ENCODE data around the gene ARHGEF7. TPM values are rescaled to one million over a fixed set of nuclear protein-coding genes. Genes with fewer than 3 reads are reported as not detected.
A peak's percentile ranks its signal among the peaks of the same experiment; 100 is the strongest.

The ARHGEF7 gene
- total RNA-seq, 1 donor from 2014 or later = 95.7 TPM

DNA sequence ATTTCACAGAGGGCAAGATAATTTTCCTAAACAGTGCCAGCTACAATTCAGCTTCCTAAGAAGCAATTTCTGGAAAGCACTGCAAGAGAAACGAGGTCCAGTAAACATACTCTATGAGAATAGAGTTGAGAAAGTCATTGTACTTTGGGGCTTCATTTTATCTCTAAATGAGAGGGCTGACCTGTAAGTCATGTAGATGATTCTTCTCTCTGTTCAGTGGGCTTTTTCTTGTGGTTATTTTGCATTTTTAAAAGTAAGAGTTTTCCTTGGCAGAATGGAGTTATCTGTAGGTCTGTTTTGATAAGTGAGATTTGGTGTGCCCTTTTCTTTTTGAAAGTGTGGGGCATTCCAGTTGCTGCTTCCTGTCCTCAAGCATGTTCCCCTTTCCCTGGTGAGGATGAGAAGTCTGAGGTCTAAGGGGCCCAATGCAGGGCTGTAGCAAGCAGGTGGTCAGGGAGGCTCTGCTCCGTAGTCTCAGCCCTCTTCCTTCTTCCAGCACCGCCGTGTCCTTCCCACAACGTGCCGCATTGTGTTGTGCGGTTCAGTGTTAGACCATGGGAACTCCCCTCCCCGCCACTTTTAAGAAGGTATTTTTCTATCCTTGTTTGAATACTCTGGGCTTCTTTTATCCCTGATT is 86.3 kb downstream of the ARHGEF7 start:
- H3K4me1 Mint-ChIP-seq = peaks cover 86% of the 10 kb centered on the region
- H3K27ac Mint-ChIP-seq = peak overlapping the region; percentile 73

DNA sequence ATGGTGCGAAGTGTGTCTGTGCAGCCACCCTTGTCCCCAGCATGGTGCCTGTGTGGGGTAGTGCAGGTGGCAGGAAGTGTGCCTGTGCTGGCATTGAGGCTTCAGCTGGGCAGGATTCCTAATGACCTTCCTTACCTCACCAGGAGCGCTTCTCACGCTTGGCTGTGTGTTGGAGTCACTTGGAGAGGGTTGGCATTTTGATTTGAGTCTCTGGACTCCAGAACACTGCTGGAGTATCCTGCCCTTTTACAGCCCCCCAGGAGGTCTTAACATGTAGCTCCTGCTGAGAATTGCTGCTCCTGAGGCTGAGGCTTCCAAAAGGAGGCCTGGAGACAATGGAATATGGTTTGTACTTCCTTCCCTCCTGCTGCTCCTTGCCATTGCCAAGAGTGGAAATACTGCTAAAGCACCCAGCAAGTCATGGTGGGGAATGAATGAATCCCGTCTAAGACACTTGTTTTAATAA is 87.1 kb downstream of the ARHGEF7 start:
- Mint-ChIP-seq H3K36me3 (ENCODE audit: low read depth) (peaks cover 47% of the 10 kb centered on the region), H3K27ac (peak overlapping the region; percentile 74), H3K4me1 (peaks cover 85% of the 10 kb centered on the region), H3K4me3 (peak overlapping the region; percentile 33), H3K9me3 (no peaks in the 10 kb centered on the region), H3K27me3 (no peaks in the 10 kb centered on the region)
- TF ChIP-seq, protein P1, sequence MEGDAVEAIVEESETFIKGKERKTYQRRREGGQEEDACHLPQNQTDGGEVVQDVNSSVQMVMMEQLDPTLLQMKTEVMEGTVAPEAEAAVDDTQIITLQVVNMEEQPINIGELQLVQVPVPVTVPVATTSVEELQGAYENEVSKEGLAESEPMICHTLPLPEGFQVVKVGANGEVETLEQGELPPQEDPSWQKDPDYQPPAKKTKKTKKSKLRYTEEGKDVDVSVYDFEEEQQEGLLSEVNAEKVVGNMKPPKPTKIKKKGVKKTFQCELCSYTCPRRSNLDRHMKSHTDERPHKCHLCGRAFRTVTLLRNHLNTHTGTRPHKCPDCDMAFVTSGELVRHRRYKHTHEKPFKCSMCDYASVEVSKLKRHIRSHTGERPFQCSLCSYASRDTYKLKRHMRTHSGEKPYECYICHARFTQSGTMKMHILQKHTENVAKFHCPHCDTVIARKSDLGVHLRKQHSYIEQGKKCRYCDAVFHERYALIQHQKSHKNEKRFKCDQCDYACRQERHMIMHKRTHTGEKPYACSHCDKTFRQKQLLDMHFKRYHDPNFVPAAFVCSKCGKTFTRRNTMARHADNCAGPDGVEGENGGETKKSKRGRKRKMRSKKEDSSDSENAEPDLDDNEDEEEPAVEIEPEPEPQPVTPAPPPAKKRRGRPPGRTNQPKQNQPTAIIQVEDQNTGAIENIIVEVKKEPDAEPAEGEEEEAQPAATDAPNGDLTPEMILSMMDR (IDR thresholded peaks at IDR 0.05) = no peak
- ChIA-PET POLR2A (interaction anchor here (1.0 to 3.0 kb wide), 3 partner anchors 17 to 487 kb away, joined by 4 to 21 read pairs (median 6); partner anchors contain the start of gene ANKRD10), CTCF (interaction anchor here (1.4 to 1.6 kb wide), 2 partner anchors 15 to 17 kb away, joined by 4 to 5 read pairs; no protein-coding TSS in a partner anchor)
- ATAC-seq (ENCODE audit: low read depth) (no peak), DNase-seq (no peak)
- intact Hi-C loops (cut with micrococcal nuclease) = loop anchor here (1.0 to 5.0 kb wide), 4 partner anchors 15 to 285 kb away; partner anchors contain the start of gene ANKRD10

More for the DNA sequence above, 86.3 kb downstream of the ARHGEF7 start:
- ChIA-PET CTCF (no interaction called here), POLR2A (interaction anchor here (1.0 kb wide), 1 partner anchor 486 kb away, joined by 4 read pairs; no protein-coding TSS in a partner anchor)
- DNase-seq (no peak), ATAC-seq (ENCODE audit: low read depth) (peak; percentile 17)
- H3K27me3 Mint-ChIP-seq = no peaks in the 10 kb centered on the region
- intact Hi-C loops (cut with micrococcal nuclease) = loop anchor here (5.0 kb wide), 2 partner anchors 89 to 284 kb away; partner anchors contain the start of gene ANKRD10
- peaks cover 47% of the 10 kb centered on the region for H3K36me3 Mint-ChIP-seq (ENCODE audit: low read depth)
- H3K9me3 Mint-ChIP-seq = no peaks in the 10 kb centered on the region
- TF ChIP-seq, protein P1 (IDR thresholded peaks at IDR 0.05) = no peak
- H3K4me3 Mint-ChIP-seq = peak overlapping the region; percentile 26

DNA sequence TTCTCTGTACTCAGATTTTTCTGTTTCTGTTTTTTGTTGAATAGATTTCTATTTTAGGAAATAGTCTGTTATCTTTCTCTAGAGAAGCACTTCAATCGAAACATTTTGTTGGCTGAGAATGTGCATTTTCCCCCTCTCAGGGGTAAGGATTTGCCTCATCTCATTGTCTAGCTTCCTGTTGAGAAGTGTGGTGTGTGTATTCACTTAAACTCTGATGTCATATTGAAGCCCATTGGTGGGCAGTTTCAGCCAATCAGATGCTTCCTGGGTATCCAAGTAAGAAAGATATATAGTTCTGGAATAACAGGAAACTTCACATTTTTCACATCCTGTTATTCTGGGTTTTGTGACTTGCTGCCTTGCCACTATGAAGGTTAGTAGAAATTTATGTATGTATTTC is 87.6 kb downstream of the ARHGEF7 start:
- DNase-seq (no peak), ATAC-seq (ENCODE audit: low read depth) (peak; percentile 49)
- CTCF ChIA-PET = interaction anchor here (1.4 to 1.6 kb wide), 2 partner anchors 14 to 18 kb away, joined by 4 to 5 read pairs; no protein-coding TSS in a partner anchor
- H3K36me3 Mint-ChIP-seq (ENCODE audit: low read depth) = peaks cover 47% of the 10 kb centered on the region
- no peaks in the 10 kb centered on the region for H3K27me3 Mint-ChIP-seq
- intact Hi-C loops (cut with micrococcal nuclease) = loop anchor here (1.0 to 5.0 kb wide), 4 partner anchors 14 to 285 kb away; partner anchors contain the start of gene ANKRD10
- peak overlapping the region; percentile 74 for H3K27ac Mint-ChIP-seq
- peak overlapping the region; percentile 28 for H3K4me3 Mint-ChIP-seq
- TF ChIP-seq, protein P1 (IDR thresholded peaks at IDR 0.05) = no peak
- H3K9me3 Mint-ChIP-seq = no peaks in the 10 kb centered on the region
- POLR2A ChIA-PET = interaction anchor here (1.2 to 3.0 kb wide), 2 partner anchors 18 to 288 kb away, joined by 6 to 21 read pairs; partner anchors contain the start of gene ANKRD10
- H3K4me1 Mint-ChIP-seq = peaks cover 87% of the 10 kb centered on the region

DNA sequence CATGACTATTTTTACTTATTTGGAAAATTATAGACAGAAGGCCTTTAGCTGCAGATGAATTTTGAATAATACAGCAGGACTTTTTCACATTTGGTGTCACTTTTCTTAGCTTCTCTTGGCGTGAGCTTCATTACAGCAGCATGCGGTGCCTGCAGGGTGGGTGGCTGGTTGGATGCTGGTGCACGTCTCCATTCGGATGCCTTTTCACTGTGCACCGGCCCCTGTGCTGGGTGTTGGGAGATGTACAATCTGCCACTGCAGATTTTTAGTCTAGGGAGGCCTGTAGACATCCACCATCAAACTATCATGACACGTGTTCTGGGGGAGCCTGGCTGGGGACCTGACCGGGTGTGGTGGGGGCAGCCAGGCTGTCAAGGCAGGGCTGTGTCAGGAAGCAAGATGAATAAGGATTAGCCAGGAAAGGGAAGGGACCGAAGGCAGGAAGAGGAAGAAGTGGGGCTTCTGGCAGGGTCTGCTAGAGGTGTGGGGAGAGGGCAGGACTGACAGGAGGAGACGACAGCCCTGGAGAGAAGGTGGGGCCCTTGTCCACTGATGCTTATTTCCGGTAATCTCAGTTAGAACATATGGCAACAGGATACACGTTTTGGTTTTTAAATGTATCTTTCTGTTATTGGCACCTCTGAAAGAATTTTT is 88.8 kb downstream of the ARHGEF7 start:
- POLR2A ChIA-PET = interaction anchor here (0.6 to 3.0 kb wide), 2 partner anchors 12 to 19 kb away, joined by 4 to 21 read pairs; no protein-coding TSS in a partner anchor
- TF ChIP-seq, protein P1 (IDR thresholded peaks at IDR 0.05) = no peak
- CTCF ChIA-PET = interaction anchor here (0.8 to 2.0 kb wide), 5 partner anchors 10 to 136 kb away, joined by 3 to 8 read pairs (median 4); no protein-coding TSS in a partner anchor
- no peak for DNase-seq
- H3K4me1 Mint-ChIP-seq = peaks cover 80% of the 10 kb centered on the region
- peaks cover 46% of the 10 kb centered on the region for H3K36me3 Mint-ChIP-seq (ENCODE audit: low read depth)
- H3K27me3 Mint-ChIP-seq = no peaks in the 10 kb centered on the region
- peak overlapping the region; percentile 88 for H3K27ac Mint-ChIP-seq
- ATAC-seq (ENCODE audit: low read depth) = peak; percentile 66
- peak overlapping the region; percentile 61 for H3K4me3 Mint-ChIP-seq
- no peaks in the 10 kb centered on the region for H3K9me3 Mint-ChIP-seq
- intact Hi-C loops (cut with micrococcal nuclease) = loop anchor here (2.0 to 5.0 kb wide), 3 partner anchors 13 to 287 kb away; partner anchors contain the start of gene ANKRD10

Measured in activated B cell treated with CpG ODN at 0.5 μM for 24 hours (primary cell).